BLaER1 (cell line): ENCODE measurements around the gene TRIM7.
A peak's percentile ranks its signal among the peaks of the same experiment; 100 is the strongest.
"Not testable (repeated sequence)": the region's sequence is repeated elsewhere in the genome, so short reads cannot be mapped to it uniquely, and the experiment has no call there.

Experiments used
- H3K27ac ChIP-seq: shearing (Covaris generic); formaldehyde crosslinking; 2 replicates; pipeline ENCODE4 v1.8.1; 2022
- H3K27me3 ChIP-seq: shearing (Covaris generic); formaldehyde crosslinking; 2 replicates; pipeline ENCODE4 v1.8.1; 2022
- H3K36me3 ChIP-seq: shearing (Covaris generic); formaldehyde crosslinking; 2 replicates; pipeline ENCODE4 v1.8.1; 2022
- H3K4me1 ChIP-seq: shearing (Covaris generic); formaldehyde crosslinking; 2 replicates; pipeline ENCODE4 v1.8.1; 2022
- H3K4me2 ChIP-seq: shearing (Covaris generic); formaldehyde crosslinking; 2 replicates; pipeline ENCODE4 v1.8.1; 2022
- H3K4me3 ChIP-seq: shearing (Covaris generic); formaldehyde crosslinking; 2 replicates; pipeline ENCODE4 v1.8.1; 2022
- H3K9ac ChIP-seq: shearing (Covaris generic); formaldehyde crosslinking; 2 replicates; pipeline ENCODE4 v1.8.1; 2022
- H3K9me3 ChIP-seq: shearing (Covaris generic); formaldehyde crosslinking; 2 replicates; pipeline ENCODE4 v1.8.1; 2022
- H4K20me1 ChIP-seq: shearing (Covaris generic); formaldehyde crosslinking; 2 replicates; pipeline ENCODE4 v1.8.1; 2022
- Cebpa-rat ChIP-seq: shearing (Covaris generic); IDR thresholded peaks from 2 replicates; pipeline ENCODE4 v1.8.1; 2022

Gene TRIM7

DNA sequence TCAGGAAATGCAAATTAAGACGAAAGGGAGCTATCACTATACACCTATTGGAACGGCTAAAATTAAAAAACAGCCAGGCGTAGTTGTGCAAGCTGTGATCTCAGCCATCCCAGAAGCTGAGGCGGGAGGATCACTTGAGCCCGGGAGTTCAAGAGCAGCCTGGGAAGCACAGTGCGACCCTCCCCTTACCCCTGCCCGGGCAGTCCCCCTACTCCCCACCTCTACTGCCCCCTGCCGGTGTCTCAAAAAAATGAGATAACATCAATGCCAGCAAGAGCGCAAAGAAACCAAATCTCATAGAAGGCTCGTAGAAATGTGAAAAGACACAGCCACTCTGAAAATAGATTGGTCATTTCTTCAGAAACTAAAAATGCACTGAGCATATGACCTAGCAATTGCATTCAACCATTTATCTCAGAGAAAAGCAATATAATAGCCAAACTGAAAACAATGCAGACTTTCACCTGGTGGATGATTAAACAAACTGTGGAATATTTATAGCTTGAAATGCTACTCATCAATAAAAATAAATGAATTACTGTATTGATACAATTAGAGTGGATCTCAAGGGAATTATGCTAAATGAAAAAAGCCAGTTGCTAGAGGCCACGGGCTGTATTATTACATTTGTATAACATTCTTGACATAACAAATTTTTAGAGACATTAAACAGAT, 37.0 kb downstream of the TRIM7 start:
- no peak overlapping the region for H3K4me3 ChIP-seq
- H4K20me1 ChIP-seq: no peaks in the 10 kb centered on the region
- H3K36me3 ChIP-seq: no peaks in the 10 kb centered on the region
- peaks cover 83% of the 10 kb centered on the region for H3K4me1 ChIP-seq
- TF ChIP-seq Cebpa-rat: no peak
- no peak overlapping the region for H3K27ac ChIP-seq
- no peaks in the 10 kb centered on the region for H3K27me3 ChIP-seq
- no peak overlapping the region for H3K9ac ChIP-seq
- H3K4me2 ChIP-seq: peak overlapping the region; percentile 76
- H3K9me3 ChIP-seq: no peaks in the 10 kb centered on the region

DNA sequence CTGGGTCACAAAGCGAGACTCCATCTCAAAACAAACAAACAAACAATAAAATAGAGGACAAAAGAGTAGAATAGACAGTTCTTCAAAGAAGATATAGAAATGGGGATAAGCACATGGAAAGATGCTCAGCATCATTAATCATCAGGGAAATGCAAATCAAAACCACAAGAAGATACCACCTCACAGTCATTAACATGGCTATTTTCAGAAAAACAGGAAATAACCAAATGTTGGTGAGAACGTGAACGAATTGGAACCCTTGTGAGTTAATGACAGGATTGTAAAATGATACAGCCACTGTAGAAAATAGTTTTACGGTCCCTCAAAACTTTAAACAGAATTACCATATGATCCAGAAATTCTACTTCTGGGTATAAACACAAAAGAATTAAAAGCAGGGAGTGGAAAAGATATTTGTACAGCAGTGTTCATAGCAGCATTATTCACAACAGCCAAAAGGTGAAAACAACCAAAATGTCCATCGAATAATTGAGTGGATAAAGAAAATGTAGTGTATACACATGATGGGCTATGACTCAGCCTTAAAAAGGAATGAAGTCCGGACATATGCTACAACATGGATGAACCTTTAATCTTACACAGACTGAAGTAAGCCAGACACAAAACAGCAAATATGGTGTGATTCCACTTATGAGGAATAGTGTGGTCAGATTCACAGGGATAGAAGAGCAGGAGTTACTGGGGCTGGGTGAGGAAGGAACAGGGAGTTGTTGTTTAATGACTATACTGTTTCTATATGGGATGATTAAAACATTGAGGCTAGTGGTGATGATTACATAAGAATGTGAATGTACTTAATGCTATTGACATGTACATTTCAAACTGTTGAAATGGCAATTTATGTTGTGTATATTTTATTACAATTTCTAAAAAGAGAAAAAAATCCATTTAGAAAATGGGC, 37.9 kb downstream of the TRIM7 start:
- Histone ChIP-seq H3K27me3 (no peaks in the 10 kb centered on the region), H4K20me1 (no peaks in the 10 kb centered on the region), H3K27ac (no peak overlapping the region), H3K9me3 (no peaks in the 10 kb centered on the region), H3K4me1 (peaks cover 83% of the 10 kb centered on the region), H3K4me3 (no peak overlapping the region), H3K9ac (no peak overlapping the region), H3K4me2 (peak overlapping the region; percentile 76), H3K36me3 (no peaks in the 10 kb centered on the region)
- TF ChIP-seq Cebpa-rat: no peak

- Histone ChIP-seq H3K36me3 (no peaks in the 10 kb centered on the region), H4K20me1 (no peaks in the 10 kb centered on the region), H3K9ac (no peak overlapping the region), H3K27me3 (no peaks in the 10 kb centered on the region), H3K4me3 (no peak overlapping the region), H3K9me3 (no peaks in the 10 kb centered on the region), H3K27ac (no peak overlapping the region), H3K4me2 (peak overlapping the region; percentile 80), H3K4me1 (peaks cover 78% of the 10 kb centered on the region)
- no peak for TF ChIP-seq Cebpa-rat
Measured at GRCh38 chr5:181164076-181164952, 40.7 kb downstream of the TRIM7 start.

GRCh38 chr5:181163487-181164075, 41.4 kb downstream of the TRIM7 start:
- Histone ChIP-seq H3K27ac (peak overlapping the region; percentile 65), H3K27me3 (no peaks in the 10 kb centered on the region), H4K20me1 (no peaks in the 10 kb centered on the region), H3K4me1 (peaks cover 71% of the 10 kb centered on the region), H3K36me3 (no peaks in the 10 kb centered on the region), H3K4me3 (0 out of 2 replicates have a peak overlapping the region, but pooled peaks have one; percentile 39), H3K9me3 (no peaks in the 10 kb centered on the region), H3K9ac (peak overlapping the region; percentile 19; the same call in 1 of the 2 replicates), H3K4me2 (peak overlapping the region; percentile 80)
- TF ChIP-seq Cebpa-rat: no peak

DNA sequence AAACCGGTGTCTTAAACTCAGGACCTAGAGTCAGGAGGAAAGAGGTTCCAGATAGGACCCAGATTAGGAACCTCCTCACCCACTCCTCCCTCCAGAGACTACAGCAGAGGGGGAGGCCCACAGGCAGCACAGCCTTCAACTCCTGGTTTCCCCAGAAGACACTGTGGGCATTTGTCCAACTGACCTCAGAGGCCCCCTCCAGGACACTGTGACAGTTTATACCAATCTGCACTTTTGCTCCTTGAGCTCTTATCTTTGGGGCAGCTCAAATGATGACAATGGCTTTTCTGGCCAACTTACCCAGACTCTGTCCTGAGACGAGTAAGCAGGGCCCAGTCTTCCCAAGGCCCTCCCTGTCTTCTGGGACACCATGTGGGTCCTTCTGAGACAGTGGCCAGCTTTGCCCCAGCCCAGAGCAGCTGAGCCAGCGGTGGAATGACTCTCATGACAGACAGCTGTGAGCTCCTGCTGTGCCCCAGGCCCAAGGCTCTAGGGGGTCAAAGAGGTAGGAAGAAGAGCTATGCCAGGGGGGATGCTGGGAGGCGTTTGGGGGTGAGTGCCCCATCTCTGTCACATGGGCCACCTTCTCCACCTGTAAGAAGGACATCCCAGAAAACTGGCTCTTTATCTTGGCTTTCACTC, 43.3 kb downstream of the TRIM7 start:
- H3K4me3 ChIP-seq: peak overlapping the region; percentile 61
- no peaks in the 10 kb centered on the region for H3K36me3 ChIP-seq
- H3K4me1 ChIP-seq: peaks cover 65% of the 10 kb centered on the region
- H3K4me2 ChIP-seq: peak overlapping the region; percentile 80
- no peaks in the 10 kb centered on the region for H3K27me3 ChIP-seq
- H3K9me3 ChIP-seq: no peaks in the 10 kb centered on the region
- no peaks in the 10 kb centered on the region for H4K20me1 ChIP-seq
- H3K9ac ChIP-seq: peak overlapping the region; percentile 56; the same call in 1 of the 2 replicates
- peak overlapping the region; percentile 66 for H3K27ac ChIP-seq
- TF ChIP-seq Cebpa-rat: no peak

- not testable (repeated sequence) for H3K36me3 ChIP-seq, H4K20me1 ChIP-seq, H3K9me3 ChIP-seq, H3K27me3 ChIP-seq
- Histone ChIP-seq H3K4me3 (peak overlapping the region; percentile 61), H3K27ac (peak overlapping the region; percentile 66), H3K4me1 (peaks cover 61% of the 10 kb centered on the region), H3K9ac (peak overlapping the region; percentile 56; the same call in 1 of the 2 replicates), H3K4me2 (peak overlapping the region; percentile 80)
Measured at GRCh38 chr5:181160755-181161533, 44.1 kb downstream of the TRIM7 start.

GRCh38 chr5:181160152-181160754, 44.7 kb downstream of the TRIM7 start:
- peak overlapping the region; percentile 76 for H3K27ac ChIP-seq
- H3K4me3 ChIP-seq: peak overlapping the region; percentile 58
- H4K20me1 ChIP-seq: no peaks in the 10 kb centered on the region
- H3K9me3 ChIP-seq: no peaks in the 10 kb centered on the region
- H3K36me3 ChIP-seq: no peaks in the 10 kb centered on the region
- TF ChIP-seq Cebpa-rat: no peak
- no peaks in the 10 kb centered on the region for H3K27me3 ChIP-seq
- H3K9ac ChIP-seq: peak overlapping the region; percentile 65
- H3K4me1 ChIP-seq: peaks cover 55% of the 10 kb centered on the region
- H3K4me2 ChIP-seq: peak overlapping the region; percentile 73
